ENCODE results near the gene RNF144B.

The RNF144B gene

DNA sequence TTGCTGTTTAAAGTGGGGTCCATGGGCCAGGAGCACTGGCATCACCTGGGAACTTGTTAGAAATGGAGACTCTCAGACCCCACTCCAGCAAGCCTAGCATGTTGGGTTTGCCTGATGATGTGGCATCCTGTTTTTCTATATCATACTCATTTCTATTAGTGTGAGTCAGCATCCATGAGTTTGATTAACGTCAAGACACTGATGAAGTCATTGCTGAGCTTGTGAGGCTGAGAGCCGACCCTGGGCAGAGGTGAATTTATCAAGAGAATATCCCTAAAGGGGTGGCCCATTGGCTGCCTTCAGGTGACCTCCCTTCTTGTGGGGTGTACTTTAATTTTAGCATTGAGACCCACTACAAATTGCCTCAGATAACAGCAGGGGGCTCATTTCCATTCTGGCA lies 43.4 kb upstream of the RNF144B start:
- H3K4me3 ChIP-seq (IDR thresholded peaks at IDR 0.05; ENCODE audit: insufficient read depth, low read depth, low read length), result no peak overlapping the region
- TF ChIP-seq CTCF (conservative IDR thresholded peaks at IDR 0.05; ENCODE audit: low read depth, low read length), result no peak
- no peak overlapping the region for H3K9ac ChIP-seq
- H4K20me1 ChIP-seq (ENCODE audit: insufficient read depth), result no peaks in the 10 kb centered on the region
- no peak overlapping the region for H3K4me2 ChIP-seq
- H3K27me3 ChIP-seq (ENCODE audit: insufficient read depth, low read depth), result no peaks in the 10 kb centered on the region
- H3K4me1 ChIP-seq (ENCODE audit: low read depth, poor library complexity, severe bottlenecking), result peaks cover 4% of the 10 kb centered on the region
- H3K36me3 ChIP-seq (ENCODE audit: insufficient read depth), result no peaks in the 10 kb centered on the region
- no peak overlapping the region for H3K27ac ChIP-seq
- H2AFZ ChIP-seq (ENCODE audit: low read depth), result no peak overlapping the region
- no peaks in the 10 kb centered on the region for H3K79me2 ChIP-seq (ENCODE audit: insufficient read depth, low read depth)

DNA sequence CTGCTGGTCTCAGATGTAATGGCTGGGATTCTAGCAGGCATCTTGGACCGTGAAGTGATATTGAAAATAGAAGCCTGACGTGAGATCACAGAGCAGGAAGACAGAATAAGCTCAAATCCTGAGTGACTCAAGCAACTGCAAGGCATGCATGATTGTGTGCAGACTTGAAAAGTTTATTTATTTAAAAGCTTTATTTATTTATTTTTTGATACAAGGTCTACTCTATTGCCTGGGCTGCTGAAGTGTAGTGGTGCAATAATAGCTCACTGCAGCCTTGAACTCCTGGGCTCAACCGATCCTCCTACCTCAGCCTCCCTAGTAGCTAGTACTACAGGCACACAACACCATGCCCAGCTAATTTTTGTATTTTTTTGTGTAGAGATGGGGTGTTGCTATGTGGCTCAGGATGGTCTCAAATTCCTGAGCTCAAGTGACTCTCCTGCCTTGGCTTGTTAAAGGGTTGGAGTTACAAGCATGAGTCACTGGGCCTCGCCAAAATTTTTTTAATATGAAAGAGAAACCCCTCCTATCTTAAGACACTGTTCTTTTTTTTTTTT lies 40.1 kb upstream of the RNF144B start:
- Histone ChIP-seq H3K27me3 (ENCODE audit: insufficient read depth, low read depth) (no peaks in the 10 kb centered on the region), H3K79me2 (ENCODE audit: insufficient read depth, low read depth) (no peaks in the 10 kb centered on the region), H3K36me3 (ENCODE audit: insufficient read depth) (no peaks in the 10 kb centered on the region), H3K9ac (no peak overlapping the region), H3K27ac (no peak overlapping the region), H3K4me3 (IDR thresholded peaks at IDR 0.05; ENCODE audit: insufficient read depth, low read depth, low read length) (no peak overlapping the region), H2AFZ (ENCODE audit: low read depth) (no peak overlapping the region), H3K4me1 (ENCODE audit: low read depth, poor library complexity, severe bottlenecking) (peaks cover 4% of the 10 kb centered on the region), H3K4me2 (no peak overlapping the region), H4K20me1 (ENCODE audit: insufficient read depth) (no peaks in the 10 kb centered on the region)
- TF ChIP-seq CTCF (conservative IDR thresholded peaks at IDR 0.05; ENCODE audit: low read depth, low read length), result no peak

DNA sequence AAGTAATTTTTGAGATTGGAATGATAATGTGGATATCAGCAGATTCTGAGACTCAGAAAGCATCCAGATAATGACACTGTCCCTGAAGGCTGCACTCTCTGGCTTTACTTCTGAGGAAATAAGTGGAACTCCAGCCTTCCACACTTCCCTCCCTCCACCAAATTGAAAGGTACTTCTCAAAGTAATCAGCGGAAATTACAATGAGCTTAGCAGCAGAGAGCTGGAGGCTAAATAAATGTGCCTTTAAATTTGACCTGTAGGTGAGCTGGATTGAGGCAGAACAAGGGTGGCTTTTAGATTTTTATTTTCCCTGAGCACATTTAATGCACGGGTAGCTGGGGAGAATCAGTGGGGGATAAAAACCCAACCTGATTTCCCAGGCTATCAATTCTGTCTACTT lies 39.3 kb upstream of the RNF144B start:
- H3K27ac ChIP-seq, result no peak overlapping the region
- H3K4me2 ChIP-seq, result no peak overlapping the region
- no peak for TF ChIP-seq CTCF (conservative IDR thresholded peaks at IDR 0.05; ENCODE audit: low read depth, low read length)
- H3K4me3 ChIP-seq (IDR thresholded peaks at IDR 0.05; ENCODE audit: insufficient read depth, low read depth, low read length), result no peak overlapping the region
- H3K4me1 ChIP-seq (ENCODE audit: low read depth, poor library complexity, severe bottlenecking), result peaks cover 2% of the 10 kb centered on the region
- H3K9ac ChIP-seq, result no peak overlapping the region
- no peak overlapping the region for H2AFZ ChIP-seq (ENCODE audit: low read depth)
- H4K20me1 ChIP-seq (ENCODE audit: insufficient read depth), result no peaks in the 10 kb centered on the region
- no peaks in the 10 kb centered on the region for H3K36me3 ChIP-seq (ENCODE audit: insufficient read depth)
- no peaks in the 10 kb centered on the region for H3K79me2 ChIP-seq (ENCODE audit: insufficient read depth, low read depth)
- no peaks in the 10 kb centered on the region for H3K27me3 ChIP-seq (ENCODE audit: insufficient read depth, low read depth)

DNA sequence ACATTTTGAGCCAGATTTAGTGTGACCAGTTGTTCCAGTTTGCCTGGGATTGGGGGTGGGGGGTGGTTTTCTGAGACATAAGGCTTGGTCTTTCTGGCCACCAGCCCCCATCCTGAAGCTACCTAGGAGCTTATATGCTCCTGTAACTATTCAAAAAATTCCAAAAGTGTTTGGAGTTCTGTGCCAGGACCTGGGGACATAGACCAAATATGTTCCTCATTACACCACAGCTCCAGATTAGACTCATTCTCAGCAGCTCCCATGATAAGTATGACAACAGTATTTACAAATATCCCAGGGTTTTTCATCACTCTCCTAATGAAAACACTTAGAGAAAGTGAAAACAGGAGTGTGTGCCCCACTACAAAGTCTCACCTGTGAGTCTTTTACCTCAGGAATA lies 37.8 kb upstream of the RNF144B start:
- H3K4me3 ChIP-seq (IDR thresholded peaks at IDR 0.05; ENCODE audit: insufficient read depth, low read depth, low read length), result no peak overlapping the region
- no peaks in the 10 kb centered on the region for H4K20me1 ChIP-seq (ENCODE audit: insufficient read depth)
- no peak overlapping the region for H3K4me2 ChIP-seq
- TF ChIP-seq CTCF (conservative IDR thresholded peaks at IDR 0.05; ENCODE audit: low read depth, low read length), result no peak
- H3K27ac ChIP-seq, result no peak overlapping the region
- H3K27me3 ChIP-seq (ENCODE audit: insufficient read depth, low read depth), result no peaks in the 10 kb centered on the region
- no peaks in the 10 kb centered on the region for H3K79me2 ChIP-seq (ENCODE audit: insufficient read depth, low read depth)
- H2AFZ ChIP-seq (ENCODE audit: low read depth), result no peak overlapping the region
- no peaks in the 10 kb centered on the region for H3K36me3 ChIP-seq (ENCODE audit: insufficient read depth)
- H3K4me1 ChIP-seq (ENCODE audit: low read depth, poor library complexity, severe bottlenecking), result no peaks in the 10 kb centered on the region
- no peak overlapping the region for H3K9ac ChIP-seq
